ENCODE measurements around the gene GPR21. TPM values are rescaled to one million over a fixed set of nuclear protein-coding genes. Genes with fewer than 3 reads are reported as not detected.

The GPR21 gene
- total RNA-seq, 1 experiment from 2014 or later, result not detected

Other genes starting within 250 kb of the GPR21 start
- gene OR5C1, start 244.7 kb upstream of the GPR21 start, total RNA-seq (2014; rRNA removed; shearing (Covaris generic); ENCODE audit: low replicate concordance), result not detected in 2 replicates
- not detected in 2 replicates for gene OR1K1, start 233.5 kb upstream of the GPR21 start, total RNA-seq (2014; rRNA removed; shearing (Covaris generic); ENCODE audit: low replicate concordance)
- 30.1 and 31.8 TPM in 2 replicates for gene PDCL, start 205.1 kb upstream of the GPR21 start, total RNA-seq (2014; rRNA removed; shearing (Covaris generic); ENCODE audit: low replicate concordance)
- 9.8 and 26.6 TPM in 2 replicates for gene RC3H2, start 128.3 kb upstream of the GPR21 start, total RNA-seq (2014; rRNA removed; shearing (Covaris generic); ENCODE audit: low replicate concordance)
- 2.3 and 6.1 TPM in 2 replicates for gene ZBTB6, start 120.3 kb upstream of the GPR21 start, total RNA-seq (2014; rRNA removed; shearing (Covaris generic); ENCODE audit: low replicate concordance)
- 0.17 and 1.7 TPM in 2 replicates for gene ZBTB26, start 102.2 kb upstream of the GPR21 start, total RNA-seq (2014; rRNA removed; shearing (Covaris generic); ENCODE audit: low replicate concordance)
- 8.3 and 13.6 TPM in 2 replicates for gene RABGAP1, start 92.6 kb upstream of the GPR21 start, total RNA-seq (2014; rRNA removed; shearing (Covaris generic); ENCODE audit: low replicate concordance)
- 11.6 and 18.1 TPM in 2 replicates for gene STRBP, start 234.9 kb downstream of the GPR21 start, total RNA-seq (2014; rRNA removed; shearing (Covaris generic); ENCODE audit: low replicate concordance)